Activated CD4-positive, alpha-beta T cell treated with anti-CD3 and anti-CD28 coated beads for 48 hours (primary cell): ENCODE data around the gene NYNRIN.

ENCODE experiments used
- DNase-seq: peaks from one replicate; pipeline ENCODE4 v3.0.0-alpha.2; 2020

The NYNRIN gene

DNA sequence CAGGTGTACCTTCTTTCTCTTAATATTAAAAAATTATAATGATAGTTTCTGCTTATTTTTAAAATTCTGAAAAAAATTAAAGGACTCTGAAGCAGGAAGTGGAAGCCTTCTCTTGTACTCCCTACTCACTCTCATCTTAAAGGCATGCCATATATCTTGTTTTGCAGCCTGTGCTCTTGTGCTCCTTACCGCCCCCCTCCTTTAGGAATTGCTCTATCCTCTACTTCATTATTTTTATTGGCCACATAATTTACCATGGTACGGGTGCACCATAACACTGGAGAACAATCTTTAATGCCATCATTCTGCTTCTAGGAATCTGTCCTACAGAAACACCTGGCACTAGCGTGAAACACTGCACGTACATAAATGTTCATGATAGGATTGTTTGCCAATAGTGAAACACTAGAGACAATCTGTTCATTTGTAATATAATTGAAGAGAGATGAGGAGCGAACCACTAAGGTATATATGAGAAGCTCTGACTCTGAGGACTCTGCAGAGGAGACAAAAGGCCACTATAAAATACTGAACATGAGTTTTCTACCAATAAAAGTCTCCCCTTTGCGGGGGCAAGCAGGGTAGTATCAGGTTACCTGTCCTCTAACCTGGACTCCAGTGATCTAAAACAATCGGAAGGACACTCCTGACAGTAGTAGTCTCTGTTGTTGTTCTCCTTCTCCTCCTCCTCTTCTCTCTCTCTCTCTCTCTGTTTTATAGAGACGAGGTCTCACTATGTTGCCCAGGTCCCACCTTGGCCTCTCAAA is 6.3 kb upstream of the NYNRIN start:
- no peak for DNase-seq

DNA sequence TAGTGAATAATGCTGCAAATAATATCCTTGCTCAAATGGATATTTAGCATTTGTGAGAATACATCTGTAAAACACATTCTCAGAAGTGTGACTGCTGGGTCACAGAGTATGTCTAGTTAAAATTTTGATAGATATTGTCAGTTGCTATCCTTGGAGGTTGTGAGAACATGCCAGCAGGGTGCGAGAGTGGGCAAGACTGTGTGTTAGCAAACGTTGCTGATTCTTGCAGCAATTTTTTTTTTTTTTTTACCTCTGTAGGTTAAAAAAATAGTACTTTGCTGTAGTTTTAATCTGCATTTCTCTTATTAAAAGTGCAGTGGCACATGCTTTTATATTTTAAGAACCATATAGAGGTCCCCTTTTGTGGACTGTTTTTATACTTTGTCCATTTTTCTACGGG is 4.5 kb upstream of the NYNRIN start:
- DNase-seq: no peak

DNA sequence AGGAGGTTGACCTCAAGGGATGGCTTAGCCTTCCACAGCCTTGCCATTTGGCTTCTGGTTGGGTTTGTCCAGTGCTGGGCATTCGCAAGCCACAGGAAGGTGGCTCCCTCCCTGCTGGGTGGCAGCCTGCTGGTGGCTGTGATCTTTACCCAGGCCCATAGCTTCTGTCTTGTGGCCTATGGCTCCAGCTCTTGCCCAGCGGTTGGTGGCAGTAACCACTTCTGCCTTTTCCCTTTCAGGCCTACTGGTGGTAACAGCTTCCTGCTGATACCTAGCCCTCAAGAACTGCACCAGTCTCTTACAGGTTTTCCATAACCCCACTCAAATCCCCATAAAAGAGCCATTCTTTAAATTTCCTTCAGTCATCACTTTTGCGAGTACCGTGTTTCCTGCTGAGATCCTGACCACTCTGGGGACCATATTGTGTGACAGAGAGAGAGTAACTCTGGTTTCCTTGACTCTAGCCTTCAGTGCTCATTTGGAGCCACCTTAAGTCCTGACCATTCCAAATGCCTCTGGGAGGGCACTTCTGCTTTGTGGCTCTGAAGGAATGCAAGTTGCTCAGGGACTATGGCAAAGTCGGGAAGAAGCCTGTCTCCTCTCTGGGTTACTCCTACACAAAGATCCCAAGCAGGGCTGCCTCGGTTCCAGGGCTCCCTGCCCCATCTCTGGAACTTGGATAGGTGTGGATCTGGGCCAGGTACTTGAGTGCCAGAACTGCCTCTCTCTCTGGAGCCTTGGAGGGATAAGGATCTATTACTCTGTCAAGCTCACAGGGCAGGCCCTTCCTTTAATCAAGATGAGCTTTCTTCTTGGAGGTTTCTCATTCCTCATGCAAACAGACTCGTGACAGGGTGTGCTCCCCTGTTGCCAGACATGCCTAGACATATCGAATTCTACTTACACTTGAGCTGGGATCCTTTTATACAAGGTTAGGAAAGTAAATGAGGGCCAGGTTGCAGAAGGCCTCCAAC is 2.9 kb upstream of the NYNRIN start:
- DNase-seq: no peak

DNA sequence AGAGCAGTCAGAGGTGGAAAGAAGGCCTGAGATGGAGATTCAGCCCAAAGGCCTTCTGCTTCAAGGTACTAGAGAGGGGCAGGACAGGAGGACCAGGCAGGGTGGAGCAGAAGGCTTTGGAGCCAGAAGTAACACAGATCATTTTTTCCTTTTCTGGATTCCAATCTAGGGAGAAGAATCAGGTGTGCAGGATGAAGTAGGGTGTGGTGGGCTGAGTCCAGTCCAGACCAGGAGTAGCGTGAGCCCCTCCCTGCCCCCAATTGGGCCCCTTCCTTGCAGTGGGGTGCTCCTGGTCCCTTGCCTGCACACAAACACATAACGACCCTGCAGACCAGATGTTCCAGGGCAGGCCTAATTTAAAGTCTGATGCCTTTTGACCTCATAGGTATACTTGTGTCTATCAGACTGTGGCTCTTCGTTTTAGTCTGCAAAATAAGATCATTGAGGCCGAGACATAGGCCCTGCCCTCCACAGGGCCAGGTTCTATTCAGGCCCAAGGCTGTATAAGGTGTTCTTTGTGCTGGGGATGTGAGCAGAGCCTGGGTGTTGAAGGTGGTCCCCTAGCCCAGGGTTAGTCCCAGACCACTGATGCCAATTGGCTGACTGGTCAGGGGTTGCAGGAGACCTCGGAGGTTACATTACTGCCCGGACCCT is 1.0 kb upstream of the NYNRIN start:
- DNase-seq: no peak

DNA sequence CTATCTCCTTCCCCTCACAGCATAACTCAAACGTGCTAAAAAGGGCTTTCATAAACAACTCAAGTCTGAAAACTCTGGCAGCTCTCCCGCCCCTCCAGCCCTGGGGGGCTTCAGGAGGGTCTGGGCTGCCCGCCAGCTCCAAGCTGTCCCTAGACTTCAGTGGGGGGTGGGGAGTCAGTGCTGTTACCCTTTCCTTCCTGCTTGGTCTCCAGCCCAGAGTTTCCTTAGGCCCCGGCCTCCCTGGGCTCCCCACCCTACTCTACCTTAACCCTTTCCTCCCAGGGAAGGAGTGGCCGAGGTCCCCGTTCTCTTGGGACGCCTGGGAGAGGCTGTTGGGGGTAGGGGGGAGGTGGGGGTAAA is 530 bp upstream of the NYNRIN start:
- DNase-seq: no peak

DNA sequence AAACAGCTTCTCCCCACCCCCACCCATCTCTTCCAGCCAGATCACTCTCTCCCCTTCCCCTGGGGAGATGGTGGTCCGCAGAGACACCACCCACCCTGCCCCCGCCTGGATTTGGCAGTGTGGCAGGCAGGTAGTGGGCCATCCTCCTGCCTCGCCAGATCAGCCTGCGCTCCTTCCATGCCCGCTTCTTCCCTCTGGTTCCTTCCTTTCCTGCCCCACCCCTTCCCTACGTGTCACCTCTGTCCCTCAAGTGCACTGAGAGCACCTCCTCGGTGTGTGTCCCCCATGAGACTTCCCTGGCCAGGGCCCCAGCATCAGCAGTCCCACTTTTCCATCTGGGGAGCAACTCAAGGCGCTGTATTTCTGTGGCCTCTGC is 632 bp downstream of the NYNRIN start:
- DNase-seq: no peak

DNA sequence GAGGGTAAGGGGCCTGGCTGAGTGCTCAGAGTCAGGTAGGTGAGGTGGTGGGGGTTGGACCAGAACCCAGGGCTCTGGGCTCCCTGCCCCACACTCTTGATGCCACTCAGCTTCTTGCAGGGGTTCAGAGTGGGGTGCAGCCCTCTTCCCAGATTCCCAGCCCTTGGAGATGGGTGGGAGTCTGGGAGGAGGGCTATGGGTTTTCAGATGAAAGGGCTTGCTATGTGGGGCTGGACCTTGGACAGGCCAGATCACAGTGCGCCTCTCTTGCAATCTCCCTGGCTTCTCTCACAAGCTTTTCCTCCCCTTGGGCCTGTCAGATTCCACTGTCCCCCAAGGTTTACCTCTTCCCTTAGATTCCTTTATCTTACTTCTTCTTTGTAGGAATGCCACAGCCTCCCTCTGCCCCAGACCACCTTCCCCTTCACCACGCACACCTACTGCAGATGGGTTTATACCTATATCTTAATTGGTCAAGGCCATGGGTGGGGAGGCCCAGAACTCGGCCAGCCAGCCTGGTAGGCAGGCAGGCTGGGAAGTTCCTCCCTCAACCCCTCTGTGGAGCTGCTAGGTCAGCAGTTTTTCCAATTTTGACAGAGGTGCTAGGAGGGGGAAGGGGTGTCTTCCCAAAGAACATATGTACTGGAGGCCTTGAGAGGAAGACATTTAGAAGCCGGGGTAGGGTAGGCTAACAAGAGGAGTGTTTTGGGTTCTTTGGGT is 1.4 kb downstream of the NYNRIN start:
- no peak for DNase-seq

DNA sequence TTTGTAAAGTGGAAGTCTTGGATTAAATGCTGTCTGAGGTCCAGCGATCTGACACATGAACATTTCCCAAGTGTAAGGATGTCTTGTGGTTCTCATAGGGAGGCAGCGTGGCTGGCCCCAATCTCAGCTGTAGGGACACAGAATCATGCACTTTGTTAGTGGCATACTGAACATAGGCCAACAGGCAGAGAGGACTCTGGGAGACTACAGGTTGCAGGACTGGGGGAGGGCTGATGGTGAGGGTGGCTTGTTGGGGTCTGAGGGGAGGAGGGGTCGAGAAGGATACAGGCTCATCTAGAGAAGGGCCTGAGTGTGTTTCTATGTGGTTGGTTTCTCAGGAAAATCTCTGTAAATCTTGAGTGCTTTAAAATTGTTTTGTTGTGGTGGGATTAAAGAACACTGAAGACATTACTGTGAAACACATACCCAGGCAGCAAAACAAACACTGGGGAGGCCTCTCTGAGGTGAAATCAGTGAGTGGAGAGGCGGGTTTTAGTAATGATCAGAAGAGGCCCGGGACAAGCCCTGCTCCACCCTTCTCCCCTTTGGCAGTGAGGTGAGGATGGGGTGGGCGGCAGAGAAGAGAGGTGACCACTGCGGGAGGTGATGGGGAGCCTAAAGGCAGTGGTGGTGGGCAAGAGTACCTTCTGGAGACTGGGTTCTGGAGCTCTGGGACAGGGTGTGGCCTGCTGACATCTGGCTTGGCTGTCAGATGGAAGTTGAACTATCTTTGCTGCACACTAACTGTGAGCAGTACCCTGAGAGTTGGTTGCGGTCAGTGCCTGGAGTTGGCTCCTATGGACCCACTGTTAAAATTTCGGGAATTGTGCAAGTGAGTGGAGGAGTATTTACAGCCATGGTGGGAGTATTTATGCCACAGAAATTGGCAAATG is 3.3 kb downstream of the NYNRIN start:
- DNase-seq: no peak

DNA sequence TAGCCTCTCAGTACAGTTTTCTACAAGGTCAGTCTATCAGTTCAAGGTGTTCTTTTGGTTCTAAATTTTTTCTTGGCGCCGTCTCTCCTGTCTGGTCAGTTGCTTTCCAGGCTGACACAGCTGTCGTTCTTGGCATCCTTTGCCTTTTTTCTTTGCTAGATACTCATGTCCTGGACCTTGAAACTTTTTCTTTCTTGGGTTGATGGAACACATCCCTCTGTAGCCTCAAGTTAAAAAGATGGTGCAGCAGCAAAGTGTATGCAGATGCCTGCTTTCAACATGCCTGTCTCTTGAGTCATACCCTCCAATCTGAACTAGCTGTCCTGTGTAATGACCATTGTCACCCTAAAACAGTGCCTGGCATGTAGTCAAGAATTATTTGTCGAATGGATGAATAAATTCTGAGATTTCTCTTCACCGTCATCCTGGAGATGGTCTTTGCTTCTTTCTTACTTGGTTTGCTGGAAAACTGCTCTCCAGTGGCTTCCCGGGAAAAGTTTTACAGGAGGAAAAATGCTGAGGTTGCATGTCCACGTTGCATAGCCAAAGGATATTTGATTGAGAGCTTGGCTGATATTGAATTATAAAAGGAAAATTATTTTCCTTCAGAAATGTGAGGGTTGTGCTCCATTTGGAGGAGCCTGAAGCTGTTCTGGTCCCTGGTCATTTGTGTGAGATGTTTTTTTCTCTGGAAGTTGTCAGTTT is 4.6 kb downstream of the NYNRIN start:
- DNase-seq: no peak

DNA sequence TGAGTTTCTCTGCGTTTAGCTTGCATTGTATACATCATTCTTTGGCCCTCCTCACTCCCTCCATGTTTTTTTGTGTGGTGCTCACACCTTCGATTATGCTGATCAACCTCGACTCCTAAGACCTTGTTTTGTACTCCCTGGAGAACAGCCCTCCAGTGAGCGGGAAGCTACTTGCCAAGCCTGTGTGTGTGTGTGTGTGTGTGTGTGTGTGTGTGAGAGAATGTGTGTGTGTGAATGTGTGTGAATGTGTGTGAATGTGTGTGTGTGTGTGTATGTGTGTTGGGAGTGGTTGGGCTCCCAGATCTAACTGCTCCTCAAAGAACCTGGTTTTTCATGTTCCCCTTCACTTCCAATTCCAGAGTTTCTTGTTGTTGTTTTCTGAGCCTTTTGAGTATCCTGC is 6.0 kb downstream of the NYNRIN start:
- DNase-seq: no peak

DNA sequence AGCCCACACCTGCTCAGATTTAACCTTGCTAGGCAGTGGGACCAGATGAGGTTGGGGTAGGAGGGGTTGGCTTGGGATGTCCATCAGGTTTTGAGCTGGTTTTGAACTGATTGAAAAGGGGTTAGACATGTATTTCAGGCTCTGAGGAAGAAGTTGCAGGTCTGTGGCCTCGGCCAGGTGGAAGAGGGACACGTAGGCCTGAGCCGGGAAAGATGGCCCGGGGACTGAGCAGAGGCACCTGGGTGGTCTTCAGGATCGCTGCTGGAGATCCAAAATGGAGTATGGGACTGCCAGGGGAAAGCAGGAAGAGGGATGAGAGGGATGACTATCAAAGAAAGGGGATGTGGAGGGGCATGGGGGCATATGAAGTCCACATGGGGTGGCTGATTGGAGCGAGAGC is 7.6 kb downstream of the NYNRIN start:
- no peak for DNase-seq

DNA sequence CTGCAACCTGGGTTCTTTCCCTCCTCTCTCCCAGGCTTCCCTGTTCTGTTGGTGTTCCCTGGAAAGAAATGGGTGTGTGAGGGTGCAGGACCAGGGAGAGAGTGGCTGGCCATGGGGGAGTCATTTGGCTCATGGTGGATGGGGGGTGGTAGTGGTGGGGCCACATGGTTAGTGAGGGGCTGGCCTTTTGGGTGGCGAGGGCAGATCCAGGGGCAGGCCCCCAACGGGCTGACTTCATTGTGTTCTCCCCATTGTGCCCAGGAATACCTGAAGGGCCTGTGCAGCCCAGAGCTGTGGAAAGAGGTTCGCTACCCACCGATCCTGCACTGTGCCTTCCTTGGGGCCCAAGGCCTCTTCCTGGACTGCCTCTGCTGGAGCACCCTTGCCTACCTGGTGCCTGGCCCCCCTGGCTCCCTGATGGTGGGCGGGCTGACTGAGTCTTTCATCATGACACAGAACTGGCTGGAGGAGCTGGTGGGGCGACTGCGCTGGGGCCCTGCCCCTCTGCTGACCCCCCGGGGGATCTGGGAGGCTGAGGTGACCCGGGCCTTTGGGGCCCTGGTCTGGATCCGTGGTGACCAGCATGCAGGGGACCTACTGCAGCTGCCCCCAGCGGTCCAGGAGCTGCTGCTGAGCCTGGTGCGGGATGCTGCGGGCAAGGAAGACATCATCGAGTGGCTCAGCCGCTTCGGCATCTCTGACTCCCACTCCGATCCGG is 9.0 kb downstream of the NYNRIN start:
- DNase-seq: no peak

DNA sequence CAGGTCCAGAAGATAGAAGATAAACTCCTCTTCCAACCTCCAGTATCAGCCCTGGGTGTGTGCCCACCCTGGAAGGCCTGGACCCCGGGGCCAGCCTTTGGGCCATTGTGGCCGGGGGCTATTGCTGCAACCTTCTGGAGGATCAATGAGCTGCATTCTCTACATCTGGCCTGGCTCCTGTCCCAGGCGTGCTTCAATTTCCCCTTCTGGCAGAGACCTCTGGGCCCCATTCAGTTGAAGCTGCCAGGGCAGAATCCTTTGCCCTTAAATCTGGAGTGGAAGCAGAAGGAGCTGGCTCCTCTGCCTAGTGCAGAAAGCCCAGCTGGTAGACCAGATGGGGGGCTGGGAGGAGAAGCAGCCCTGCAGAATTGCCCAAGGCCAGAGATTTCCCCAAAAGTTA is 10.0 kb downstream of the NYNRIN start:
- no peak for DNase-seq

DNA sequence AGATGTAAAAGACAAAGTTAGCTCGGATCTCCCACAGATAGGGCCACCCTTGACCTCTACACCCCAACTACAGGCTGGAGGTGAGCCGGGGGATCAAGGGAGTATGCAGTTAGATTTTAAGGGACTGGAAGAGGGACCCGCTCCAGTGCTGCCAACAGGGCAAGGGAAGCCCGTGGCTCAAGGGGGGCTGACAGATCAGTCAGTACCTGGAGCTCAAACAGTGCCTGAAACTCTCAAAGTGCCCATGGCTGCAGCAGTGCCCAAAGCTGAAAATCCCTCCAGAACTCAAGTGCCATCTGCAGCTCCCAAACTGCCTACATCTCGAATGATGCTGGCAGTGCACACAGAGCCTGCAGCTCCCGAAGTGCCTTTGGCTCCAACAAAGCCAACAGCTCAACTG is 10.4 kb downstream of the NYNRIN start:
- DNase-seq: no peak

DNA sequence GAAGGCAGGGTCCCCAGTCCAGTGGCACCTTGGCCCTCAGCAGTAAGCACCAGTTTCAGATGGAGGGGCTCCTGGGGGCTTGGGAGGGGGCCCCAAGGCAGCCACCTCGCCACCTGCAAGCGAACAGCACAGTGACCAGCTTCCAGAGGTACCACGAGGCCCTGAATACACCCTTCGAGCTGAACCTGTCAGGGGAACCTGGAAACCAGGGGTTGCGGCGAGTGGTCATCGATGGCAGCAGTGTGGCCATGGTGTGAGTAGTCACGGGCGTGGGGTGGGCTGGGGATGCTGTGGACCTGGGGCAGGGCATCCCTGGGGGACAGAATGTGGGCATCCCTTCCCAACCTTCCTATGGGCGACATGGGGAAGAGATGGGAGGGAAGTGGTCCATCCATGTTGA is 11.2 kb downstream of the NYNRIN start:
- no peak for DNase-seq

DNA sequence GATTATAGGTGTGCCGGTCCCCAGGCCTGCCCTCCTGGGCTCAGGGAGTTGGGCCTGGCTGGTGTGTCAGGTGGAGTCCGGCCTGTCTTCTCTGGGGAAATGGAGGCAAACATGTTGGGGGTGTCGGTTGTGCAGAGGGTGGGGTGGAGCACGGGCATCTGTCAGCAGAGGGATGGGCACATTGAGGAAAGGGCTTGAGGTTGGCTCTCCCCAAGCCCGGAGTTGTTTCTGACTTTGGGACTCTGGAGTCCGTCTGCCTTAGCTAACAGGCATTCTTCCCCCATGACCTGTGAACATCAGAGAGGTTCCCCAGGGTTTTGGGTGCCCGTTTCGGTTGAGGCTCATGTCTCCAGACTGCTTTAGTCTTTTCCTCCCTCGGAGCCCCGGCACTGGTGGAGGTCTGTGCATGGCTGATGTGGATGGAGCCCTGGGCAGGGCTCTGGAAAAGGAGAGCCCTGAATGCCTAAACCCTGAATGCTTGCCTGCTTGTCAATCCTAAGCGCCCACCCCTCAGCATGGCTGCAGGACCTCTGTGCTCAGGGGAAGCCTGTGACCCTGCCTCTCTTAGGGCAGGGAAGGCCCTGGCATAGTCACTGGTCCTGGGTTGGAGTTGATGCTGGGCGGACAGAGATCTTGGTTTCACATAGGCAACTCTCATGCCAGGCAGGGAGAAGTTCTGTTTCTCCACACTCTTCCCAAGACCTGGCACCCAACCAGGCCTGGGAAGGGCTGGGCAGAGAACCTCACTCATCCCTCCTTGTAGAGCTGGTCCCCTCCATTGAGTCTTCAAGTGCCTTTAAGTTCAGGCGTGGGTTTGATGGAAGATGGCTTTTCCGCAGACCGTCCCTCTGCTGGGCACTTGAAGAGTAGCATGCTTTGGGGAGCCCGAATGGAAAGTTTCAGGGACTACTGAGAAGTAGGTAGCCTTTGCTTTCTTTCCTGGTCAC is 12.9 kb downstream of the NYNRIN start:
- peak; percentile 55 for DNase-seq

DNA sequence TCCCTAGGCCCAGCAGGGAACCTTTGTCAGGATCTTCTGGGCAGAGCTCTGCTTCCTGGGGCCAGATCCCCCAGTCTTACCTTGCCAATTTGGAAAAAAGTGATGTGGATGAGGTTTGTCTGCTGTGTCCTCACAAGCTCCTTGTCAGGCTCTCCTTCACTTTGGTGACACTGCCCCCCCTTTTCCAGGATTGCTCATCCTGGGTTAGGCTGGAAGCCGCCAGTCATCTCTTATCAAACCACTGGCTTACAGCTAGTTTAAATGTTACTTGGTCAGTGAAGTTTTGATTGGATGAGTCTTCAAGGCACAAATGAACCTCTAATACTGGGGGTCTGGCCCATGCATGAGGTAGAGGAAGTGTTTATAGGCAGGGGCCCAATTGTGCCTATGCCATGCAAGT is 15.3 kb downstream of the NYNRIN start:
- DNase-seq: no peak

DNA sequence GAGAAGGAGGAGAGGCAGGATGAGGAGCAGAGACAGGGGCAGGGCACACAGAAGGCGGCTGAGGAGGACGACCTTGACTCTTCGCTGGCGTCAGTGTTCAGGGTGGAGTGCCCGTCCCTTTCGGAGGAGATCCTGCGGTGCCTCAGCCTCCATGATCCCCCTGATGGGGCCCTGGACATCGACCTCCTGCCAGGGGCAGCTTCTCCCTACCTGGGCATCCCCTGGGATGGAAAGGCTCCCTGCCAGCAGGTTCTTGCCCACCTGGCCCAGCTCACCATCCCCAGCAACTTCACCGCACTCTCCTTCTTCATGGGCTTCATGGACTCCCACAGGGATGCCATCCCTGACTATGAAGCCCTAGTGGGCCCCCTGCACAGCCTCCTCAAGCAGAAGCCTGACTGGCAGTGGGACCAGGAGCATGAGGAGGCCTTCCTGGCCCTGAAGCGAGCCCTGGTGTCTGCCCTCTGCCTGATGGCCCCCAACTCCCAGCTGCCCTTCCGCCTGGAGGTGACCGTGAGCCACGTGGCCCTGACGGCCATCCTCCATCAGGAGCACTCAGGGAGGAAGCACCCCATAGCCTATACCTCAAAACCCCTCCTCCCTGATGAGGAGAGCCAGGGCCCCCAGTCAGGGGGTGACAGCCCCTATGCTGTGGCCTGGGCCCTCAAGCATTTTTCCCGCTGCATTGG is 16.1 kb downstream of the NYNRIN start:
- DNase-seq: no peak
